Kidney (tissue), 14 donors: ENCODE results near the gene PDCD11. TPM values are rescaled to one million over a fixed set of nuclear protein-coding genes. Genes with fewer than 3 reads are reported as not detected.

Experiments
- DNase-seq, 5 donors: peaks; one replicate each; pipeline ENCODE4 v3.0.0-alpha.2; 2013 to 2020
- FAIRE-seq: peaks from 2 replicates; lab custom pipeline; 2012; peaks lifted over from hg19 to GRCh38; lab: Jason Lieb, UNC
- H3K27ac ChIP-seq, 2 donors: one replicate each; pipeline ENCODE4 v1.7.0; 2013; ENCODE audit warnings: low read depth in 2 of 2, low read length in 2 of 2, inconsistent platforms in 1 of 2
- H3K27me3 ChIP-seq: one replicate; pipeline ENCODE4 v1.7.1; 2013; ENCODE audit warnings: low read length, inconsistent platforms; ENCODE audit not compliant: control insufficient read depth, insufficient read depth
- H3K36me3 ChIP-seq, 3 donors: one replicate each; pipeline versions ENCODE4 v1.7.0 to v1.7.1; 2013; ENCODE audit warnings: low read length in 3 of 3, control low read depth in 1 of 3, inconsistent platforms in 1 of 3; ENCODE audit not compliant: insufficient read depth in 3 of 3, control insufficient read depth in 2 of 3
- H3K4me1 ChIP-seq, 3 donors: one replicate each; pipeline versions ENCODE4 v1.7.0 to v1.7.1; 2013; ENCODE audit warnings: low read length in 3 of 3, inconsistent platforms in 1 of 3, low read depth in 1 of 3; ENCODE audit not compliant: control insufficient read depth in 2 of 3, insufficient read depth in 2 of 3
- H3K4me3 ChIP-seq, 3 donors: one replicate each; pipeline versions ENCODE4 v1.7.0 to v1.8.1; 2013; ENCODE audit warnings: low read length in 3 of 3, control low read depth in 1 of 3, inconsistent platforms in 1 of 3
- H3K9ac ChIP-seq, 3 donors: one replicate each; pipeline versions ENCODE4 v1.7.0 to v1.7.1; 2013; ENCODE audit warnings: low read length in 3 of 3, control low read depth in 1 of 3, inconsistent platforms in 1 of 3
- H3K9me3 ChIP-seq, 3 donors: one replicate each; pipeline versions ENCODE4 v1.7.0 to v1.7.1; 2013; ENCODE audit warnings: low read length in 3 of 3, control low read depth in 1 of 3, inconsistent platforms in 1 of 3; ENCODE audit not compliant: control insufficient read depth in 2 of 3, insufficient read depth in 1 of 3
- intact Hi-C: fragments of 100-400 bp; cut with DNase I; formaldehyde crosslinking; loops from one replicate; pipeline ENCODE4 v1.11.1; 2022
- polyA plus RNA-seq: library from polyadenylated mRNA; stranded (reverse); fragments of 350-450 nt; fragmentation: Illumina TruSeq; extraction: RNeasy Lipid Tissue Mini Kit (QIAGEN cat#74804); gene quantifications from one replicate; pipeline ENCODE4 v1.2.3, GENCODE V29; 2014; ENCODE audit warnings: low read depth, low replicate concordance; ENCODE audit not compliant: insufficient read depth
- total RNA-seq: library from RNA; stranded (reverse); fragmentation: NEBNext Ultra II Directional; extraction: Animal tissue kit (Norgen Biotek cat#: 25700); gene quantifications from one replicate; pipeline ENCODE4 v1.2.1, GENCODE V29; 2021
- TF ChIP-seq, protein P1 (sequence below): IDR thresholded peaks from 3 replicates; pipeline ENCODE4 v1.5.1; 2012; ENCODE audit warnings: mild to moderate bottlenecking, moderate library complexity, borderline replicate concordance; ENCODE audit not compliant: insufficient read depth; ENCODE audit errors: extremely low read depth
- donor health status: control.
- donor health status: control.
- donor health status: control.
- donor health status: control.
- donor health status: control.
- donor health status: DM: yes; HTN: yes; CAD: no.
- donor health status: Normal renal cell carcinoma (clear cell type).

Gene PDCD11
- total and polyA plus RNA-seq, 2 donors from 2014 or later, result 8.7 to 24.9 TPM

DNA sequence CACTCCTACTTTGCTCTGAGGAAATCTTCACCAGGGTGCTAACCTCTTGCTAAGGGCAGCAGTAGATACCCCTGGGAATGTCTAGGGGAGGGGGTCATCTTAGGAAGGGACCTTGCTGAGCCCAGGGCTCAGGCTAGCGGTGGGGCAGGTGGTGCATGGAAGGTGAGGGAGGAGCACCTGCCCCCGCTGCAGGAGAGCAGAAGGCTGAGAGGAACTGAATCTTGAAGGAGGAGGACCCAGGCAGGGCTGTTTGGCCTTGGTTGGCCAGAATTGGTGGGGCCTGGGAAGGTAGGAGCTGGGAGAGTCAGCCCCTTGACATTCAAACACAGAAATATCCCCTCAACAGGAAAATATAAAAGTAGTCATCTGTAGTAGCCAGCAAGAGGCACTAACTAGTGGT is 75.6 kb downstream of the PDCD11 start:
- FAIRE-seq (no peak), DNase-seq (peak in 1 of 5 donors; percentile 46)
- Histone ChIP-seq H3K36me3 (no peaks in the 10 kb centered on the region), H3K27me3 (no peaks in the 10 kb centered on the region), H3K4me1 (no peaks in the 10 kb centered on the region), H3K9me3 (no peaks in the 10 kb centered on the region), H3K4me3 (no peak overlapping the region), H3K9ac (no peak overlapping the region), H3K27ac (no peak overlapping the region)
- TF ChIP-seq, protein P1, sequence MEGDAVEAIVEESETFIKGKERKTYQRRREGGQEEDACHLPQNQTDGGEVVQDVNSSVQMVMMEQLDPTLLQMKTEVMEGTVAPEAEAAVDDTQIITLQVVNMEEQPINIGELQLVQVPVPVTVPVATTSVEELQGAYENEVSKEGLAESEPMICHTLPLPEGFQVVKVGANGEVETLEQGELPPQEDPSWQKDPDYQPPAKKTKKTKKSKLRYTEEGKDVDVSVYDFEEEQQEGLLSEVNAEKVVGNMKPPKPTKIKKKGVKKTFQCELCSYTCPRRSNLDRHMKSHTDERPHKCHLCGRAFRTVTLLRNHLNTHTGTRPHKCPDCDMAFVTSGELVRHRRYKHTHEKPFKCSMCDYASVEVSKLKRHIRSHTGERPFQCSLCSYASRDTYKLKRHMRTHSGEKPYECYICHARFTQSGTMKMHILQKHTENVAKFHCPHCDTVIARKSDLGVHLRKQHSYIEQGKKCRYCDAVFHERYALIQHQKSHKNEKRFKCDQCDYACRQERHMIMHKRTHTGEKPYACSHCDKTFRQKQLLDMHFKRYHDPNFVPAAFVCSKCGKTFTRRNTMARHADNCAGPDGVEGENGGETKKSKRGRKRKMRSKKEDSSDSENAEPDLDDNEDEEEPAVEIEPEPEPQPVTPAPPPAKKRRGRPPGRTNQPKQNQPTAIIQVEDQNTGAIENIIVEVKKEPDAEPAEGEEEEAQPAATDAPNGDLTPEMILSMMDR, result no peak
- intact Hi-C loops, result no loop called here

DNA sequence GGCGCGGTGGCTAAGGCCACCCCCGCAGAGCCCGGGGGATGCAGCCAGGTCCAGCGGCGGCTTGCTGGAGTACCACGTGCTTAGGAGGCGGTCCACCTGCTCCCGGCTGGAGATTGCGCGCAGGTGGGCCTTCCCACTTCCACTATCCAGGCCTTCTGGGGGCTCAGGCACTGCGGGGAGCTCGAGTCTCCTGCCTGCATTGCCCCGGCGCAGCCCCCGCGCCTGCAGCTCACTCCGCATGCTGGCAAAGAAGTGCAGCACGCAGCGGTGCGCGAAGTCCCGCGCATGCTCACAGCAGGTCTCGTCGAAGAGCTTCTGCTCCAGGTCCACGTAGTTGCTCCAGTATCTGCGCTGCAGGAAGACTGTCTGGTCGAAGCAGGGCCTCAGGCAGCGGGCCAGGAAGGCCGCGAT is 76.8 kb downstream of the PDCD11 start:
- Histone ChIP-seq H3K27me3 (no peaks in the 10 kb centered on the region), H3K9me3 (no peaks in the 10 kb centered on the region), H3K4me1 (no peaks in the 10 kb centered on the region), H3K9ac (no peak overlapping the region), H3K27ac (no peak overlapping the region), H3K36me3 (no peaks in the 10 kb centered on the region), H3K4me3 (no peak overlapping the region)
- TF ChIP-seq, protein P1, result no peak
- peak in 3 of 5 donors; percentile 45 to 75 (median 73) for DNase-seq
- intact Hi-C loops, result no loop called here
- no peak for FAIRE-seq

DNA sequence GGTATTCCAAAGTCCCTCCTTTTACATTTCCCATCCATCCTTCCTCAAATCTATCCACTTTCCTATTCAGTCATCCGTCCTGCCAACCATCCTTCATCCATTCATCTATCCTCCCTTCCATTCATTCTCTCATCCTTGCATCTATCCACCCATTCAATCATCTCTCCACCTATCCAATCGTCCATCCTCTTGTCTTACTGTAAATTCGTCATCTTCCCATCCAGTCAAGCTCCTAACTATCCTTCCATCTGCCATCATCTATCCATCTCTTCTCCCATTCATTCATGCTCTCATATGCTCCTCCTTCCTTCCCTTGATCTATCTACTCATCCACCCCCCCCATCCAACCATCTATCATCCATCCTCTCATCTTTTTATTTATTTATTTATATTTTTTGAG is 77.7 kb downstream of the PDCD11 start:
- Histone ChIP-seq H3K4me1 (no peaks in the 10 kb centered on the region), H3K4me3 (no peak overlapping the region), H3K9me3 (no peaks in the 10 kb centered on the region), H3K36me3 (no peaks in the 10 kb centered on the region), H3K27ac (no peak overlapping the region), H3K27me3 (no peaks in the 10 kb centered on the region), H3K9ac (no peak overlapping the region)
- intact Hi-C loops, result no loop called here
- DNase-seq (no peak), FAIRE-seq (no peak)
- TF ChIP-seq, protein P1, result no peak

DNA sequence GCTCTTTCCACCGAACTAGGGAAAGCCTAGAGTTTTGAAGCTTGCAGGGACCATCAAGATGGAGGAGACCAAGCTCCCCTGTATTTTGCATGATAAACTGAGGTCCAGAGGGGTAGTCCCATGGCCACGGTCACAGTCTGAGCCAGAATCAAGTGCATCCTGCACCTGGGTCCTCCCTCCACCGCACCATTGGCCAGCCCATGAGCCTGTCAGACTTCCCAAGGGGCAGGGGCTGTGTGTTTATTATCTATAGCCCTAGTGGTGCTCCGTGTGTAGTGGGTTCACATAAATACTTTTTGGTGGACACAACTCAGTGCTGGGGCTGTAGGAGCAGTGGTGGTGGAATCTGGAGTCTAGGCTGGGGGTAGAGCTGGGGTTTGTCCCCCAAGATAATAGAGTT is 79.0 kb downstream of the PDCD11 start:
- Histone ChIP-seq H3K27me3 (no peaks in the 10 kb centered on the region), H3K9me3 (no peaks in the 10 kb centered on the region), H3K27ac (no peak overlapping the region), H3K4me3 (no peak overlapping the region), H3K4me1 (no peaks in the 10 kb centered on the region), H3K36me3 (no peaks in the 10 kb centered on the region), H3K9ac (no peak overlapping the region)
- FAIRE-seq (no peak), DNase-seq (no peak)
- TF ChIP-seq, protein P1, result no peak
- intact Hi-C loops, result no loop called here
